WTC11 (cell line): ENCODE results near the gene IL1F10. TPM values are rescaled to one million over a fixed set of nuclear protein-coding genes. Genes with fewer than 3 reads are reported as not detected.
A peak's percentile ranks its signal among the peaks of the same experiment; 100 is the strongest.

Experiments used
- ATAC-seq: fragments of 200-7000 bp; cut with Tn5 transposase; 2 replicates; pipeline ENCODE4 v1.10.0; 2021; ENCODE audit warnings: mild to moderate bottlenecking, moderate library complexity
- CTCF ChIA-PET: fragments of 300-600 bp; sonication (Branson Sonifier 250); formaldehyde crosslinking; loops from one replicate; lab custom pipeline; 2021; ENCODE audit warnings: antibody characterized with exemption; lab: Charles Lee
- POLR2A ChIA-PET: fragments of 350-600 bp; sonication (Branson Sonifier 250); formaldehyde crosslinking; loops from one replicate; lab custom pipeline; 2021; ENCODE audit warnings: antibody characterized with exemption; lab: Charles Lee
- DNase-seq: peaks from one replicate; pipeline ENCODE4 v3.0.0; 2021; ENCODE audit warnings: low spot score
- H3K27ac Mint-ChIP-seq: 2 replicates; pipeline ENCODE4 v1.8.0; 2021; ENCODE audit warnings: mixed read lengths
- H3K27me3 Mint-ChIP-seq: 2 replicates; pipeline ENCODE4 v1.8.0; 2021; ENCODE audit warnings: low read depth, mild to moderate bottlenecking, moderate library complexity, mixed read lengths
- H3K36me3 Mint-ChIP-seq: 2 replicates; pipeline ENCODE4 v1.8.0; 2021; ENCODE audit warnings: mixed read lengths
- H3K4me1 Mint-ChIP-seq: 2 replicates; pipeline ENCODE4 v1.8.0; 2022; ENCODE audit warnings: mixed read lengths
- H3K4me3 Mint-ChIP-seq: 2 replicates; pipeline ENCODE4 v1.8.0; 2021; ENCODE audit warnings: mild to moderate bottlenecking, moderate library complexity, mixed read lengths
- H3K9me3 Mint-ChIP-seq: 2 replicates; pipeline ENCODE4 v1.8.0; 2021; ENCODE audit warnings: mixed read lengths
- AFF4 ChIP-seq: sonication (generic); formaldehyde crosslinking; IDR thresholded peaks from 2 replicates; pipeline ENCODE4 v1.8.1; 2023; ENCODE audit warnings: mild to moderate bottlenecking, missing genetic modification reagents, borderline replicate concordance
- ATF3 ChIP-seq: sonication (generic); formaldehyde crosslinking; conservative IDR thresholded peaks from 2 replicates; pipeline ENCODE4 v1.8.1; 2022; ENCODE audit warnings: mild to moderate bottlenecking, missing genetic modification reagents
- CBFB ChIP-seq: sonication (generic); formaldehyde crosslinking; IDR thresholded peaks from 2 replicates; pipeline ENCODE4 v1.8.1; 2022; ENCODE audit warnings: mild to moderate bottlenecking, low read depth, missing genetic modification reagents
- CDX4 ChIP-seq: fragments of 250-450 bp; sonication (Bioruptor Pico); IDR thresholded peaks from 2 replicates; pipeline ENCODE4 v1.9.0; 2021; ENCODE audit warnings: moderate library complexity, mild to moderate bottlenecking, inconsistent platforms, borderline replicate concordance
- ELF4 ChIP-seq: sonication (generic); formaldehyde crosslinking; IDR thresholded peaks from 2 replicates; pipeline ENCODE4 v1.8.1; 2022; ENCODE audit warnings: low read depth, mild to moderate bottlenecking, moderate library complexity, missing genetic modification reagents
- ESRRA ChIP-seq: sonication (generic); formaldehyde crosslinking; IDR thresholded peaks from 2 replicates; pipeline ENCODE4 v1.8.1; 2022; ENCODE audit warnings: mild to moderate bottlenecking, missing genetic modification reagents, borderline replicate concordance
- ETV6 ChIP-seq: sonication (generic); formaldehyde crosslinking; IDR thresholded peaks from 2 replicates; pipeline ENCODE4 v1.8.1; 2022; ENCODE audit warnings: mild to moderate bottlenecking, missing genetic modification reagents
- FOXJ3 ChIP-seq: sonication (generic); formaldehyde crosslinking; IDR thresholded peaks from 2 replicates; pipeline ENCODE4 v1.9.0; 2021; ENCODE audit warnings: missing genetic modification reagents, mild to moderate bottlenecking, borderline replicate concordance
- FOXP1 ChIP-seq: sonication (generic); formaldehyde crosslinking; IDR thresholded peaks from 2 replicates; pipeline ENCODE4 v1.8.0; 2022; ENCODE audit warnings: missing genetic modification reagents, mild to moderate bottlenecking, moderate library complexity, borderline replicate concordance
- GABPB1 ChIP-seq: sonication (generic); formaldehyde crosslinking; IDR thresholded peaks from 2 replicates; pipeline ENCODE4 v1.8.1; 2023; ENCODE audit warnings: mild to moderate bottlenecking, missing genetic modification reagents
- GRHL2 ChIP-seq: fragments of 250-450 bp; sonication (Bioruptor Pico); IDR thresholded peaks from 2 replicates; pipeline ENCODE4 v1.8.0; 2022; ENCODE audit warnings: mild to moderate bottlenecking, moderate library complexity; ENCODE audit not compliant: insufficient replicate concordance, severe bottlenecking
- GTF2I ChIP-seq: fragments of 250-450 bp; sonication (Bioruptor Pico); conservative IDR thresholded peaks from 2 replicates; pipeline ENCODE4 v1.4.0; 2021; ENCODE audit warnings: mild to moderate bottlenecking
- HMGXB4 ChIP-seq: sonication (generic); formaldehyde crosslinking; IDR thresholded peaks from 2 replicates; pipeline ENCODE4 v1.8.1; 2023; ENCODE audit warnings: mild to moderate bottlenecking, moderate library complexity, missing genetic modification reagents
- IRF2 ChIP-seq: sonication (generic); formaldehyde crosslinking; IDR thresholded peaks from 2 replicates; pipeline ENCODE4 v1.8.0; 2022; ENCODE audit warnings: low read depth, missing genetic modification reagents, borderline replicate concordance
- NFYB ChIP-seq: sonication (generic); formaldehyde crosslinking; conservative IDR thresholded peaks from 2 replicates; pipeline ENCODE4 v1.8.0; 2022; ENCODE audit warnings: low read depth, missing genetic modification reagents
- STAT6 ChIP-seq: sonication (generic); formaldehyde crosslinking; conservative IDR thresholded peaks from 2 replicates; pipeline ENCODE4 v1.8.1; 2023; ENCODE audit warnings: mild to moderate bottlenecking, low read depth, missing genetic modification reagents, moderate library complexity
- ZNF138 ChIP-seq: sonication (generic); formaldehyde crosslinking; conservative IDR thresholded peaks from 2 replicates; pipeline ENCODE4 v1.8.1; 2022; ENCODE audit warnings: mild to moderate bottlenecking, moderate library complexity, missing genetic modification reagents
- total RNA-seq: library from RNA; stranded (reverse); gene quantifications from 3 replicates; pipeline ENCODE4 v1.2.3, GENCODE V29; 2021

Gene IL1F10
- total RNA-seq, 1 experiment from 2014 or later: not detected

GRCh38 chr2:113088213-113088992 is 20.6 kb downstream of the IL1F10 start:
- no peak overlapping the region for H3K4me3 Mint-ChIP-seq
- H3K27ac Mint-ChIP-seq: no peak overlapping the region
- peaks cover 10% of the 10 kb centered on the region; the same call in 1 of the 2 replicates for H3K27me3 Mint-ChIP-seq
- POLR2A ChIA-PET: no interaction called here
- ATAC-seq: no peak
- peaks cover under 1% of the 10 kb centered on the region; the same call in 1 of the 2 replicates for H3K9me3 Mint-ChIP-seq
- DNase-seq: no peak
- no peaks in the 10 kb centered on the region for H3K36me3 Mint-ChIP-seq
- TF ChIP-seq IRF2 (CRISPR knock-in tag) (no peak), GABPB1 (CRISPR knock-in tag) (peak; percentile 32)
- H3K4me1 Mint-ChIP-seq: no peaks in the 10 kb centered on the region
- CTCF ChIA-PET: interaction anchor here (3.3 kb wide), 1 partner anchor 9 kb away, joined by 23 read pairs; no protein-coding TSS in a partner anchor

GRCh38 chr2:113089916-113090315 is 22.1 kb downstream of the IL1F10 start:
- Mint-ChIP-seq H3K27me3 (peaks cover 8% of the 10 kb centered on the region), H3K4me1 (no peaks in the 10 kb centered on the region), H3K9me3 (peaks cover 10% of the 10 kb centered on the region), H3K4me3 (no peak overlapping the region), H3K27ac (no peak overlapping the region), H3K36me3 (no peaks in the 10 kb centered on the region)
- CTCF ChIA-PET: interaction anchor here (1.3 to 3.3 kb wide), 3 partner anchors 10 to 48 kb away, joined by 3 to 23 read pairs (median 4); no protein-coding TSS in a partner anchor
- POLR2A ChIA-PET: no interaction called here
- no peak for TF ChIP-seq NFYB (CRISPR knock-in tag)
- TF ChIP-seq GTF2I (CRISPR knock-in tag): no peak
- no peak for TF ChIP-seq HMGXB4 (CRISPR knock-in tag)
- no peak for DNase-seq
- ATAC-seq: no peak

GRCh38 chr2:113091231-113091896 is 23.6 kb downstream of the IL1F10 start:
- ATAC-seq (no peak), DNase-seq (no peak)
- H3K27me3 Mint-ChIP-seq: peaks cover 13% of the 10 kb centered on the region
- ChIA-PET CTCF (interaction anchor here (1.3 to 3.3 kb wide), 2 partner anchors 12 to 47 kb away, joined by 4 to 23 read pairs; no protein-coding TSS in a partner anchor), POLR2A (no interaction called here)
- H3K4me3 Mint-ChIP-seq: no peak overlapping the region
- H3K27ac Mint-ChIP-seq: no peak overlapping the region
- peaks cover 17% of the 10 kb centered on the region for H3K9me3 Mint-ChIP-seq
- no peaks in the 10 kb centered on the region; the same call in 1 of the 2 replicates for H3K36me3 Mint-ChIP-seq
- no peaks in the 10 kb centered on the region for H3K4me1 Mint-ChIP-seq
- TF ChIP-seq STAT6 (CRISPR knock-in tag) (no peak), AFF4 (no peak), GRHL2 (no peak), FOXJ3 (CRISPR knock-in tag) (no peak), ESRRA (CRISPR knock-in tag) (no peak), ETV6 (no peak), FOXP1 (no peak), CBFB (CRISPR knock-in tag) (no peak), ZNF138 (no peak), CDX4 (no peak), ELF4 (CRISPR knock-in tag) (no peak), ATF3 (CRISPR knock-in tag) (no peak)
